Measurements from ENCODE around the gene DDB1.

The DDB1 gene

GRCh38 chr11:61339490-61339878 lies 6.6 kb upstream of the DDB1 start:
- no peak overlapping the region for H3K9ac ChIP-seq (ENCODE audit: low read length)
- no peaks in the 10 kb centered on the region; the same call in 1 of the 2 replicates for H3F3A ChIP-seq (ENCODE audit: insufficient read depth, low read length)
- peaks cover 24% of the 10 kb centered on the region for H3K4me1 ChIP-seq (ENCODE audit: insufficient read depth, low read length, severe bottlenecking)
- H3K4me3 ChIP-seq (ENCODE audit: low read depth, low read length, poor library complexity, severe bottlenecking): no peak overlapping the region
- no peak overlapping the region for H2AFZ ChIP-seq (ENCODE audit: low read length)
- peaks cover 35% of the 10 kb centered on the region for H3K36me3 ChIP-seq (ENCODE audit: insufficient read depth, low read length)
- no peaks in the 10 kb centered on the region for H4K20me1 ChIP-seq (ENCODE audit: insufficient read depth, low read length)
- H3K27ac ChIP-seq (ENCODE audit: low read depth, low read length, poor library complexity, severe bottlenecking): no peak overlapping the region
- no peak overlapping the region for H3K4me2 ChIP-seq (ENCODE audit: low read length)
- no peak for TF ChIP-seq CTCF (IDR thresholded peaks at IDR 0.05; ENCODE audit: low read length)
- no peak for TF ChIP-seq EZH2 (IDR thresholded peaks at IDR 0.05; ENCODE audit: borderline replicate concordance, low read length)
- H3K79me2 ChIP-seq (ENCODE audit: insufficient read depth, low read length): no peaks in the 10 kb centered on the region
- no peaks in the 10 kb centered on the region for H3K9me2 ChIP-seq (ENCODE audit: low read depth, low read length)
- no peaks in the 10 kb centered on the region for H3K9me3 ChIP-seq (ENCODE audit: low read length)
- no peaks in the 10 kb centered on the region for H3K27me3 ChIP-seq (ENCODE audit: insufficient read depth, low read length)

GRCh38 chr11:61338783-61339489 lies 6.0 kb upstream of the DDB1 start:
- Histone ChIP-seq H2AFZ (ENCODE audit: low read length) (no peak overlapping the region), H3K9me2 (ENCODE audit: low read depth, low read length) (no peaks in the 10 kb centered on the region), H3K27ac (ENCODE audit: low read depth, low read length, poor library complexity, severe bottlenecking) (no peak overlapping the region), H3K4me1 (ENCODE audit: insufficient read depth, low read length, severe bottlenecking) (peaks cover 29% of the 10 kb centered on the region), H3K4me2 (ENCODE audit: low read length) (no peak overlapping the region), H3K4me3 (ENCODE audit: low read depth, low read length, poor library complexity, severe bottlenecking) (no peak overlapping the region), H3K9me3 (ENCODE audit: low read length) (no peaks in the 10 kb centered on the region), H3K27me3 (ENCODE audit: insufficient read depth, low read length) (no peaks in the 10 kb centered on the region), H3K9ac (ENCODE audit: low read length) (no peak overlapping the region), H3K79me2 (ENCODE audit: insufficient read depth, low read length) (no peaks in the 10 kb centered on the region), H3K36me3 (ENCODE audit: insufficient read depth, low read length) (peaks cover 33% of the 10 kb centered on the region), H3F3A (ENCODE audit: insufficient read depth, low read length) (no peaks in the 10 kb centered on the region), H4K20me1 (ENCODE audit: insufficient read depth, low read length) (no peaks in the 10 kb centered on the region)
- TF ChIP-seq EZH2 (IDR thresholded peaks at IDR 0.05; ENCODE audit: borderline replicate concordance, low read length): no peak
- no peak for TF ChIP-seq CTCF (IDR thresholded peaks at IDR 0.05; ENCODE audit: low read length)

GRCh38 chr11:61337706-61338470 lies 5.0 kb upstream of the DDB1 start:
- Histone ChIP-seq H3K9me3 (ENCODE audit: low read length) (no peaks in the 10 kb centered on the region), H4K20me1 (ENCODE audit: insufficient read depth, low read length) (no peaks in the 10 kb centered on the region), H3K27ac (ENCODE audit: low read depth, low read length, poor library complexity, severe bottlenecking) (no peak overlapping the region), H3K4me3 (ENCODE audit: low read depth, low read length, poor library complexity, severe bottlenecking) (no peak overlapping the region), H3F3A (ENCODE audit: insufficient read depth, low read length) (no peaks in the 10 kb centered on the region), H3K4me2 (ENCODE audit: low read length) (no peak overlapping the region), H3K79me2 (ENCODE audit: insufficient read depth, low read length) (no peaks in the 10 kb centered on the region; the same call in 1 of the 2 replicates), H3K36me3 (ENCODE audit: insufficient read depth, low read length) (peaks cover 22% of the 10 kb centered on the region), H3K9me2 (ENCODE audit: low read depth, low read length) (no peaks in the 10 kb centered on the region), H2AFZ (ENCODE audit: low read length) (no peak overlapping the region), H3K27me3 (ENCODE audit: insufficient read depth, low read length) (no peaks in the 10 kb centered on the region), H3K4me1 (ENCODE audit: insufficient read depth, low read length, severe bottlenecking) (peaks cover 36% of the 10 kb centered on the region), H3K9ac (ENCODE audit: low read length) (no peak overlapping the region)
- TF ChIP-seq EZH2 (IDR thresholded peaks at IDR 0.05; ENCODE audit: borderline replicate concordance, low read length): no peak
- no peak for TF ChIP-seq CTCF (IDR thresholded peaks at IDR 0.05; ENCODE audit: low read length)

Measured in OCI-LY1 (cell line).